Measurements from ENCODE around the gene ADK.
"Not testable (repeated sequence)": the region's sequence is repeated elsewhere in the genome, so short reads cannot be mapped to it uniquely, and the experiment has no call there.

ADK gene

GRCh38 chr10:74432841-74433594, 282.0 kb downstream of the ADK start:
- no peak for DNase-seq

- no peak for DNase-seq
Measured at GRCh38 chr10:74433595-74433956, 282.6 kb downstream of the ADK start.

GRCh38 chr10:74433993-74434392, 283.0 kb downstream of the ADK start:
- no peak for DNase-seq

GRCh38 chr10:74434547-74434946, 283.5 kb downstream of the ADK start:
- DNase-seq, result no peak

GRCh38 chr10:74436523-74437170, 285.6 kb downstream of the ADK start:
- no peak for DNase-seq

- DNase-seq, result no peak
Measured at GRCh38 chr10:74437822-74438221, 286.8 kb downstream of the ADK start.

GRCh38 chr10:74439213-74439612, 288.2 kb downstream of the ADK start:
- DNase-seq, result no peak

GRCh38 chr10:74445493-74445892, 294.5 kb downstream of the ADK start:
- DNase-seq, result no peak

- DNase-seq, result no peak
Measured at GRCh38 chr10:74450602-74451001, 299.6 kb downstream of the ADK start.

- no peak for DNase-seq
Measured at GRCh38 chr10:74451127-74451829, 300.3 kb downstream of the ADK start.

- DNase-seq, result no peak
Measured at GRCh38 chr10:74453169-74453568, 302.1 kb downstream of the ADK start.

- not testable (repeated sequence) for DNase-seq
Measured at GRCh38 chr10:74457478-74457877, 306.5 kb downstream of the ADK start.

- DNase-seq, result no peak
Measured at GRCh38 chr10:74460812-74461211, 309.8 kb downstream of the ADK start.

GRCh38 chr10:74474022-74474713, 323.1 kb downstream of the ADK start:
- no peak for DNase-seq

GRCh38 chr10:74476162-74476706, 325.2 kb downstream of the ADK start:
- DNase-seq, result not testable (repeated sequence)

GRCh38 chr10:74480778-74481177, 329.8 kb downstream of the ADK start:
- DNase-seq, result no peak

GRCh38 chr10:74483356-74483755, 332.3 kb downstream of the ADK start:
- DNase-seq, result no peak

GRCh38 chr10:74485283-74485682, 334.3 kb downstream of the ADK start:
- no peak for DNase-seq

GRCh38 chr10:74486659-74487058, 335.6 kb downstream of the ADK start:
- no peak for DNase-seq

- DNase-seq, result no peak
Measured at GRCh38 chr10:74488907-74489306, 337.9 kb downstream of the ADK start.

- no peak for DNase-seq
Measured at GRCh38 chr10:74490551-74490950, 339.5 kb downstream of the ADK start.

- no peak for DNase-seq
Measured at GRCh38 chr10:74491014-74491413, 340.0 kb downstream of the ADK start.

GRCh38 chr10:74496276-74496675, 345.3 kb downstream of the ADK start:
- not testable (repeated sequence) for DNase-seq

Data from C1 segment of cervical spinal cord (tissue), 14 donors.